ENCODE results near the gene IL4. TPM values are rescaled to one million over a fixed set of nuclear protein-coding genes. Genes with fewer than 3 reads are reported as not detected.

IL4 gene
- total RNA-seq, 2 experiments from 2014 or later = 0.32 to 0.77 TPM

- no peak for ATAC-seq
- POLR2A ChIA-PET = interaction anchor here (0.6 to 0.7 kb wide), 2 partner anchors 19 to 34 kb away, joined by 3 to 5 read pairs; no protein-coding TSS in a partner anchor
- H3K4me1 Mint-ChIP-seq = no peaks in the 10 kb centered on the region
- H3K4me3 Mint-ChIP-seq = no peak overlapping the region
- no peak for DNase-seq
- H3K9me3 Mint-ChIP-seq (ENCODE audit: low read depth) = no peaks in the 10 kb centered on the region
- no peaks in the 10 kb centered on the region for H3K27me3 Mint-ChIP-seq
- peaks cover 7% of the 10 kb centered on the region for H3K36me3 Mint-ChIP-seq (ENCODE audit: low read depth)
- CTCF ChIA-PET = interaction anchor here (0.6 to 1.7 kb wide), 5 partner anchors 8 to 72 kb away, joined by 3 to 4 read pairs (median 3); no protein-coding TSS in a partner anchor
- H3K27ac Mint-ChIP-seq = no peak overlapping the region
- intact Hi-C loops (cut with DNase I, micrococcal nuclease) = no loop called here
These were observed 34.9 kb downstream of the IL4 start for GRCh38 chr5:132708645-132709044.

- peak overlapping the region; percentile 41 for H3K4me3 Mint-ChIP-seq
These were observed 40.9 kb downstream of the IL4 start for GRCh38 chr5:132714456-132715307.

GRCh38 chr5:132718544-132719312 lies 44.9 kb downstream of the IL4 start:
- Mint-ChIP-seq H3K4me1 (peaks cover 11% of the 10 kb centered on the region), H3K27me3 (no peaks in the 10 kb centered on the region), H3K36me3 (ENCODE audit: low read depth) (peaks cover 5% of the 10 kb centered on the region), H3K4me3 (no peak overlapping the region), H3K9me3 (ENCODE audit: low read depth) (no peaks in the 10 kb centered on the region), H3K27ac (no peak overlapping the region)
- intact Hi-C loops (cut with DNase I, micrococcal nuclease) = no loop called here
- CTCF ChIA-PET = interaction anchor here (0.7 to 1.2 kb wide), 2 partner anchors 11 to 180 kb away, joined by 3 read pairs; no protein-coding TSS in a partner anchor
- ATAC-seq (no peak), DNase-seq (no peak)
- POLR2A ChIA-PET = interaction anchor here (0.6 kb wide), 1 partner anchor 206 kb away, joined by 3 read pairs; no protein-coding TSS in a partner anchor

More at GRCh38 chr5:132714456-132715307, 40.9 kb downstream of the IL4 start:
- H3K9me3 Mint-ChIP-seq (ENCODE audit: low read depth) = no peaks in the 10 kb centered on the region
- peaks cover 10% of the 10 kb centered on the region for H3K36me3 Mint-ChIP-seq (ENCODE audit: low read depth)
- intact Hi-C loops (cut with DNase I, micrococcal nuclease) = loop anchor here (1.0 to 5.0 kb wide), 5 partner anchors 74 to 188 kb away; no protein-coding TSS in a partner anchor
- CTCF ChIA-PET = interaction anchor here (0.6 to 2.9 kb wide), 11 partner anchors 12 to 209 kb away, joined by 3 to 14 read pairs (median 3); no protein-coding TSS in a partner anchor
- H3K27ac Mint-ChIP-seq = no peak overlapping the region
- POLR2A ChIA-PET = no interaction called here
- H3K27me3 Mint-ChIP-seq = no peaks in the 10 kb centered on the region
- DNase-seq (no peak), ATAC-seq (peak; percentile 86)
- H3K4me1 Mint-ChIP-seq = peaks cover 11% of the 10 kb centered on the region

- H3K9me3 Mint-ChIP-seq (ENCODE audit: low read depth) = no peaks in the 10 kb centered on the region
- DNase-seq (no peak), ATAC-seq (no peak)
- POLR2A ChIA-PET = interaction anchor here (0.6 kb wide), 1 partner anchor 16 kb away, joined by 6 read pairs; no protein-coding TSS in a partner anchor
- no peak overlapping the region for H3K27ac Mint-ChIP-seq
- intact Hi-C loops (cut with DNase I, micrococcal nuclease) = no loop called here
- CTCF ChIA-PET = interaction anchor here (0.8 kb wide), 1 partner anchor 10 kb away, joined by 3 read pairs; no protein-coding TSS in a partner anchor
- no peaks in the 10 kb centered on the region for H3K27me3 Mint-ChIP-seq
- H3K36me3 Mint-ChIP-seq (ENCODE audit: low read depth) = peaks cover 10% of the 10 kb centered on the region
- peaks cover 5% of the 10 kb centered on the region for H3K4me1 Mint-ChIP-seq
- no peak overlapping the region for H3K4me3 Mint-ChIP-seq
These were observed 52.0 kb downstream of the IL4 start for GRCh38 chr5:132725745-132726144.

- H3K27me3 Mint-ChIP-seq = no peaks in the 10 kb centered on the region
- H3K9me3 Mint-ChIP-seq (ENCODE audit: low read depth) = no peaks in the 10 kb centered on the region
- ATAC-seq (no peak), DNase-seq (no peak)
- H3K27ac Mint-ChIP-seq = no peak overlapping the region
- H3K4me3 Mint-ChIP-seq = no peak overlapping the region
- H3K4me1 Mint-ChIP-seq = peaks cover 8% of the 10 kb centered on the region
- intact Hi-C loops (cut with DNase I, micrococcal nuclease) = no loop called here
- CTCF ChIA-PET = interaction anchor here (0.6 to 1.2 kb wide), 3 partner anchors 27 to 90 kb away, joined by 3 to 4 read pairs (median 4); no protein-coding TSS in a partner anchor
- POLR2A ChIA-PET = no interaction called here
- peaks cover 8% of the 10 kb centered on the region for H3K36me3 Mint-ChIP-seq (ENCODE audit: low read depth)
These were observed 56.1 kb downstream of the IL4 start for GRCh38 chr5:132729896-132730295.

Other genes with a start within 250 kb of the IL4 start
- gene IRF1, start 183.2 kb upstream of the IL4 start, total RNA-seq = 100 to 1,000 TPM; 121 to 130 TPM
- gene IL5, start 130.5 kb upstream of the IL4 start, total RNA-seq = 1 to 10 TPM in 1 of 2 experiments, under 1 TPM in 1; 0.69 to 1.6 TPM
- gene RAD50, start 117.0 kb upstream of the IL4 start, total RNA-seq = 10 to 100 TPM; 46.0 to 51.3 TPM
- 1 to 10 TPM; 3.9 to 5.5 TPM for gene IL13, start 15.8 kb upstream of the IL4 start, total RNA-seq
- 10 to 100 TPM in 1 of 2 experiments, 1 to 10 TPM in 1; 7.1 to 10.6 TPM for gene KIF3A, start 63.6 kb downstream of the IL4 start, total RNA-seq
- gene CCNI2, start 73.4 kb downstream of the IL4 start, total RNA-seq = 1 to 10 TPM; 4.3 to 4.6 TPM
- 10 to 100 TPM; 18.6 to 19.9 TPM for gene SEPTIN8, start 103.2 kb downstream of the IL4 start, total RNA-seq
- gene SOWAHA, start 139.3 kb downstream of the IL4 start, total RNA-seq = under 1 TPM in 1 of 2 experiments, not detected in 1; 0.05 TPM
- under 1 TPM; 0.63 to 0.89 TPM for gene SHROOM1, start 156.7 kb downstream of the IL4 start, total RNA-seq
- under 1 TPM; 0.41 to 0.69 TPM for gene GDF9, start 192.5 kb downstream of the IL4 start, total RNA-seq
- gene UQCRQ, start 192.7 kb downstream of the IL4 start, total RNA-seq = 100 to 1,000 TPM; 299 to 537 TPM
- gene LEAP2, start 199.7 kb downstream of the IL4 start, total RNA-seq = 1 to 10 TPM; 2.5 to 3.1 TPM

Data from activated CD4-positive, alpha-beta T cell treated with anti-CD3 and anti-CD28 coated beads for 36 hours (primary cell).